Motor neuron (in vitro differentiated cells): Measurements from ENCODE around the gene PCDH9. TPM values are rescaled to one million over a fixed set of nuclear protein-coding genes. Genes with fewer than 3 reads are reported as not detected.
A peak's percentile ranks its signal among the peaks of the same experiment; 100 is the strongest.

Experiments
- ATAC-seq, 8 experiments: fragments of 200-7000 bp; cut with Tn5 transposase; replicated peaks in 6 of 8; 2 replicates each; pipeline ENCODE4 v1.8.0; 2021; ENCODE audit warnings: mild to moderate bottlenecking in 8 of 8, moderate library complexity in 8 of 8
- H3K27ac ChIP-seq, 2 donors: fragments of 250-450 bp; sonication (Bioruptor Pico); 2 replicates each; pipeline ENCODE4 v1.9.0; 2021; ENCODE audit warnings: antibody characterized with exemption in 2 of 2, mild to moderate bottlenecking in 2 of 2, moderate library complexity in 1 of 2
- H3K4me1 ChIP-seq, 2 donors: fragments of 250-450 bp; sonication (Bioruptor Pico); replicated peaks in 1 of 2; 2 replicates each; pipeline ENCODE4 v1.6.1; 2021; ENCODE audit warnings: antibody characterized with exemption in 2 of 2, mild to moderate bottlenecking in 2 of 2, moderate library complexity in 1 of 2
- H3K4me3 ChIP-seq, 5 donors: fragments of 250-450 bp; sonication (Bioruptor Pico); 2 replicates each; pipeline ENCODE4 v1.9.0; 2021; ENCODE audit warnings: antibody characterized with exemption in 5 of 5, mild to moderate bottlenecking in 5 of 5, moderate library complexity in 4 of 5
- WGBS, 10 experiments: fragments of 450-650 bp; shearing (Covaris generic); methylation state at CpG; one replicate each; pipeline ENCODE4 v1.0.0; 2022; 5-methylcytosine and 5-hydroxymethylcytosine counted together
- in situ Hi-C, 9 experiments: fragments of 400-800 bp; cut with MboI; loops; one replicate each; pipeline ENCODE4 v1.15.0; 2021; ENCODE audit warnings: low sequenced_read_pairs in 9 of 9, low pct_unique_long_range_greater_than_20kb in 2 of 9; ENCODE audit not compliant: unreplicated experiment in 9 of 9
- total RNA-seq, 8 experiments: library from RNA; unstranded; fragments of 300-600 nt; gene quantifications; 2 replicates each; pipeline versions ENCODE4 v1.2.3 to v1.2.4, GENCODE V29; 2022

Gene PCDH9
- total RNA-seq, 8 experiments from 2014 or later: 0.51 to 201 (median 64.7) TPM

DNA sequence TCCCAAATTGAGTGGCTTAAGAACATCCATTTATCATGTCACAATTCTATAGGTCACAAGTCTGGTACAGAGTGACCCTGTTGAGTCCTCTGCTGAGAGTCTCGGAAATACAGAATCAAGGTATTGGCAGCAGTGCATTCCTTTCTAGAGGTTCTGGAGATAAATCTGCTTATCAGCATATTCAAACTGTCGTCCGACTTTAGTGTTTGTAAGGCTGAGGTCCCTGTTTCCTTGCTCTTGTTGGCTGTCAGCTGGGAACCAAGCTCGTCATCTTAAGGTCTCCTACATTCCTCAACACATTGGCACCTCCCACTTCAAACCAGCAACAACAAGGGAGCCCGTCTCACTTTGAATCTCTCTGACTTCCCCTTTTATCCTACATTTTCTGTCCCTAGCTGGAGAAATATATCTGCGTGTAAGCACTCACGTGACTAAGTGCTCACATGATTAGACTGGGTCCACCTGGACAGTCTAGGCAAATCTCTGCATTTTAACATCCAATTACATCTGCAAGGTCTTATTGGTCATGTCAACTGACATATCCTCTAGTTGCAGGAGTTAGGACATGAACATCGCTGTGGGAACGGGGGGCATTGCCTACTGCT lies 886.8 kb downstream of the PCDH9 start:
- peaks cover 26 to 39% of the 10 kb centered on the region in 2 donors for H3K4me1 ChIP-seq
- in situ Hi-C loops: no loop called here

DNA sequence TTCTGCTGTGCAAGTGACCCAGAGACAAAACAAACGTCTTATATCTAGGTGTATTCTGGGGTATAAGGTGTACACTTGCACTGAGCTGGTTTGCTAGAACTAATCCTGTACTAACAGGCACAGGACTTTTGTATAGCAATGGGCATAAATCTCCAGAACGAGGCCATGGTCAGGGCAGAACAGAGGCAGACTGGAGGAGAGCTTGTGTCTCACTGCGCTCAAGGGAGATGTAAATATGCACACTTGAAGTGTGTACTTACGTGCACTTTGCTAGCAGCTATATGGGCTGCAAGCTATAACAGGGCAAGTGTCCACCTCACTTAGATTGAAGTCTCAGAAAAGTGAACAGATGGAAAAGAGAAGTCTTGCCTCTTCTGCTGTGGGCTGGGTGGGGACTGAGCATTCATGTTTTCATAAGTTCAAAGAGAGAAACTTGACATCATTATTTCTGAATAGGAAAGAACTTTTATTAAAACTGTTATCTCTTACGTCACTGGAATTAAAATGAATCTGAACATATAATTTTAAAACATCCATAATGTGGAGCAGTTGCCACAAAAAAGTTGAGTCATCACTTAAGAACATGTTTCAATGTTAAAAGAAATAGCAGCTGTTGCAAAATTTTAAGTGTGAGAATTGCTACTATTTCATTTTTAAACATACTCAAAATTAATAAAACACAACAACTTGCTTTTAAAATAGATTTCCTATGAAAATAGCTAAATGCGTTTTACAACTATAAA lies 888.3 kb downstream of the PCDH9 start:
- in situ Hi-C loops: no loop called here
- Histone ChIP-seq H3K27ac (no peak overlapping the region), H3K4me3 (no peak overlapping the region), H3K4me1 (peaks cover 25 to 39% of the 10 kb centered on the region in 2 donors)
- ATAC-seq: peak; percentile 16 to 68 (median 25)
- WGBS, 10 experiments: 10 to 100% (median 78%) methylated on average over 1 to 6 of the region's 6 CpGs; no CpG with 5 or more reads in 1 of the 10 experiments

More for the DNA sequence above, 886.8 kb downstream of the PCDH9 start:
- 64 to 100% (median 88%) methylated on average over 1 to 7 of the region's 9 CpGs; no CpG with 5 or more reads in 1 of the 10 experiments for WGBS, 10 experiments
- no peak overlapping the region for H3K27ac ChIP-seq
- no peak for ATAC-seq
- H3K4me3 ChIP-seq: no peak overlapping the region

DNA sequence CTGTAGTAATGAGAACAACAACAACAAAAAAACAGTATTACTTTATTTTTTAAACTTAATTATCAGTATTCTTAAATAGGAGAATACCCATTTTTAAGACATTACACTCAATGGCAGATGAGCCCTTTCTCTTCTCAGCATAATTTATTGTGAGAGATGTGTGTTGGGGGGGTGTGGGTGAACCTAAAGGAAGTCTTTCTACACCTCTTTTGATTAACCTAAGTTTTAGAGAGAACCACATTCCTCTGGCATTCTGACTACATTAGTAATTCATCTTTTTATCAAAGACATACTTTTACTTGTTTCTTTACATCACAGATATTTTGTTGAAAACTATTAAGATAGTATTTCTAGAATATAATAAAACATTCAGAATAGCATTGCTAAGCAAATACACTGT lies 890.9 kb downstream of the PCDH9 start:
- no peak for ATAC-seq
- in situ Hi-C loops: no loop called here
- H3K27ac ChIP-seq: no peak overlapping the region
- H3K4me3 ChIP-seq: no peak overlapping the region
- peaks cover 4 to 14% of the 10 kb centered on the region in 2 donors for H3K4me1 ChIP-seq

DNA sequence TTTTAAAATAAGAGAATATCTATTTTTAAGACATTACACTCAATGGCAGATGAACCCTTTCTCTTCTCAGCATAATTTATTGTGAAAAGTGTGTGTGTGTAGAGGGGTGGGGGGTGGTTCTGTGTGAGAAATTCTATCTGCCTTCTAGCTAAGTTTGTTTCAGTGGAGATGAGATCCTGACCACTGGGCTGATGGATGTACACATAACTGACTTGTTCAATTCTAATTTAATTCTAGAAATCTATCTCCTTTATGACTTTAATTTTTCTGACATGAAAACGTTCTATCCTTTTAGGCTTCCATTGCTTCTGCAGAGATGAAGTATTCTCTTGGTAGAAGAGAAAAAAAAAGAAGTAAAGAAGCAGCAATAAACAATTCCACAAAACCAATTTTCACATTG lies 891.6 kb downstream of the PCDH9 start:
- ATAC-seq: peak in 4 of 8 experiments; percentile 50 to 74 (median 69)
- in situ Hi-C loops: no loop called here
- peaks cover 4 to 14% of the 10 kb centered on the region in 2 donors for H3K4me1 ChIP-seq
- H3K4me3 ChIP-seq: no peak overlapping the region
- no peak overlapping the region for H3K27ac ChIP-seq
- 0 to 60% (median 20%) methylated on average over 1 of the region's 1 CpG; no CpG with 5 or more reads in 1 of the 10 experiments for WGBS, 10 experiments

DNA sequence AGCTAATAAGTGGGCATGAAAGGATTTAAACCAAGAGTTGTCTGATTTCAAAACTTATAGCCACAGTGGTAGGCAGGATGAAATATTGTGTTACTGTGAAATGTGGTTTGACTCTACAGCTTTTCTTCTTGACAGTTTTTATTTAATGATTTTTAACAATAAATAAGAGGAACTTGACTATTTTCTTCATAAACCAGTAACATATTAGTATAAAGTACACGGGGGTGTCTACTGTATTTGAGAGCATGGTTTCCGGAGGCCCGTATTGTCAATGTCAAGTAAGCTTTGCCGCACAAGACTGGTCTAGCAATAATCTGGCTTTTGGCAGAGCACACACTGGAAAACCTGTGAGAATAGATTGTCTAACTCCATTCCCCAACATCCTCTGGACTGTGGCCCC lies 894.5 kb downstream of the PCDH9 start:
- 60 to 100% (median 95%) methylated on average over 1 to 4 of the region's 4 CpGs; no CpG with 5 or more reads in 2 of the 10 experiments for WGBS, 10 experiments
- no peak overlapping the region for H3K4me3 ChIP-seq
- no peak overlapping the region for H3K27ac ChIP-seq
- ATAC-seq: no peak
- H3K4me1 ChIP-seq: peaks cover 0 to 4% of the 10 kb centered on the region in 2 donors
- in situ Hi-C loops: no loop called here

DNA sequence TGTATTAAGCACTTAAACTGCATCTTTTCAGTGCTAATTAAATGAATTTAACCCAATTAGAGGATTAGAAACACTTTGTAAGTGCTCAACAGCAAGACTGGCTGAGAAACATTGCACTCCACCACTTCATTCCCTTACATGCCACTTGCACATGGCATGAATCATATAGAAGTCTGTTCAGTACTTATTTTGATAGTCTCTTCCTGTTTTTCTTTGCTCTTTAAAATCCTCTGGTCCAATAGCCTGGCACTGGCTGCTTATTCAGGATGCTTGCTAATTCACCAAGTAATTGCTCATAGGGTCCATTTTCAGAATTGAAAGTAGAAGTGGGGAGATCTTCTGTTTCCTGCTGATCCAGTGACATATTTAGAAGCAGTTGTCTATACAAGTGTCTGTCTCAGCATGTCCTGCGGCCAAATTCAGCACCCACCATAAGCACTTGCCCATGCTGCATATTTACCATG lies 900.1 kb downstream of the PCDH9 start:
- Histone ChIP-seq H3K4me1 (no peaks in the 10 kb centered on the region), H3K4me3 (no peak overlapping the region), H3K27ac (no peak overlapping the region)
- ATAC-seq: peak in 1 of 8 experiments; percentile 17
- 0 to 100% (median 75%) methylated on average over 1 of the region's 1 CpG; no CpG with 5 or more reads in 5 of the 10 experiments for WGBS, 10 experiments
- in situ Hi-C loops: no loop called here

DNA sequence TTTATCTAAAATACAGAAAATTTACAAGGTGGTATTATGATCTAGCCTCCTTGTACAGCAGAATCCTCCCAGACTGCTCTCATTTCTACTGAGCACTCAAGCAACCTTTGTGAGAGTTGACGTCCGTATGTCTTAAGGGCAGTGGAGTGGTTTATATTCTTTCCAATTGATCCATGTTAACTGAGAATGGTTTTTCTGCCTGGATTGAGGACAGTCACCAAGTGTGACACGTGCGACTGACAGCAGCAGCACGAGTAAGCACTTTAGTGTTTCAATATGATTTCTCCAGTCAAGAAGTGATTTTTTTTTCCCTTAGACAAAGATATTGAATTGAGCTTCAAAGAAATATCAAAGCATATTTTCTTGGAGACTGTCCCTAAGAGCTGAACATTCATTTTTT lies 901.7 kb downstream of the PCDH9 start:
- in situ Hi-C loops: no loop called here
- Histone ChIP-seq H3K27ac (no peak overlapping the region), H3K4me3 (no peak overlapping the region), H3K4me1 (no peaks in the 10 kb centered on the region)
- WGBS, 10 experiments: 14 to 87% (median 72%) methylated on average over 2 to 5 of the region's 5 CpGs; no CpG with 5 or more reads in 1 of the 10 experiments
- ATAC-seq: no peak

DNA sequence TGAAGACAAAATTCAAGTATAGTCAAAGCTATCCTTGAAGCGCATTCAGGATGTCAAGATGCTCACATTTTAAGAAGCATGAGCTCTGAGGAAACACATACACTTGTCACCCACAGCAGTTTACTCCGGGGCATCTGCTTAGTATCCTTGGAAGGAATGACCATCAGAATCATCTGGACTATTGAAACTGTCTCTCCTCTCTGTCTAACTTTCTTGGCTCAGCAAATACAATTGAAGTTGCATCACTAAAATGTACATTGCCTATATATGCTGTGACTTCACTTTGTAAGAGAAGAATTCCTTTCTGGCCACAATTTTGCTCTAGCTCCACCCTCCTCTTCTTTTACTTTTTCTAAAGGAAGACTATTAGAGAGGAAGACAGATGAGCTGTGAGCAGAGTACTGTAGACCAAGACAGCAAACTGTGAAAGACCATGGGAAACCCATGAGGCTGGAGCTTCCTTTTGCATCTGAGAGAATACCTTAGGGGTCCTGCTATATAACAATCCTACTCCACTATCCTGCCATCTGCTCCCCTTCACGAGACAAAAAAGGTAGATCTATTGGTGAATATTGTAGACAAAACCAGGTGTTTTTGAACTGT lies 906.3 kb downstream of the PCDH9 start:
- 0 to 86% (median 64%) methylated on average over 1 to 3 of the region's 3 CpGs for WGBS, 10 experiments
- in situ Hi-C loops: no loop called here
- H3K27ac ChIP-seq: no peak overlapping the region
- H3K4me1 ChIP-seq: no peaks in the 10 kb centered on the region
- no peak for ATAC-seq
- no peak overlapping the region for H3K4me3 ChIP-seq

DNA sequence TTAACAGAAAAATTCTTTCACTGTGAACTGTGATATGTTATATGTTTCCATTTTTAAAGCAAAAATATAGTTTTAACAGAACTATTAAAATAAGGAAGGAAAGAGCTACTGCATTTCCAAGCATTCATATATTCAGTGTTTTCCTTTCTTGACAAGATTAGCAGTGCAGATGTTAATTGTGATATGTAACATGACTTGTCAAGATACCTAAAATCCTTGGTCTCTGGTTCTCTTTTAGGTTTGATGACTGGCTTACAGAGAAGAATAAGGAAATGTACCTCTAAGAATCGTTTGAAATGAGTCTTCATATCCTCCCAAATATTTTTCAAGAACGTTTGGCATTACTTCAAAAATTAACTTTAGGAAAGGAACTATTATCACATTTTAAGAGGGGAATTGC lies 907.2 kb downstream of the PCDH9 start:
- ATAC-seq: no peak
- 0 to 81% (median 24%) methylated on average over 1 to 2 of the region's 2 CpGs for WGBS, 10 experiments
- in situ Hi-C loops: no loop called here
- Histone ChIP-seq H3K4me3 (no peak overlapping the region), H3K27ac (no peak overlapping the region), H3K4me1 (no peaks in the 10 kb centered on the region)

DNA sequence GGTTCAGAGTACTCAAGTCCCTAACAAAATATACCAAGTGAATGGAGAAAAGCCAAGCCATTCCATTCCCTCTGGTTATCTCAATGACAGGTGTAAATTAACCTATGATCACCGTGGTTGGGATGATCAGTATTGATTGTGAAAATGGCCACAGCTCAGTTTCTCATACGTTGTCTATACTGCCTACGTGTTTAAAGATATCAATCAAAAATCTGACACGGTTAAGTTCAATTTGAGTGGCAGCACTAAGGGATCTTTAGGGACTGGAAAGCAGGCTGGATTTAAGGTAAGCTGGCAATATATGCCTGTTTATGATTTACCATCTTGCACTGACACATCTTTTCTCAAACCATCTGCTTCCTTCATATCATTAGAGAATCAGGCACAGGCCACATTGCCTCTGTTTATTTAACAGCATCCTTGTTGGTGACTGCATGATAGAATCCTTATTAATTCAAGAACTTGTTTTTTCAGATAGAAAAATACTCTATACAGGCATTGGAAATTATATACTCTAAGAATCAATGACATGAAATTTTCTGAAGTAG lies 907.9 kb downstream of the PCDH9 start:
- H3K4me3 ChIP-seq: no peak overlapping the region
- WGBS, 10 experiments: 0 to 100% (median 77%) methylated on average over 1 to 4 of the region's 4 CpGs
- no peaks in the 10 kb centered on the region for H3K4me1 ChIP-seq
- no peak for ATAC-seq
- in situ Hi-C loops: no loop called here
- H3K27ac ChIP-seq: no peak overlapping the region

DNA sequence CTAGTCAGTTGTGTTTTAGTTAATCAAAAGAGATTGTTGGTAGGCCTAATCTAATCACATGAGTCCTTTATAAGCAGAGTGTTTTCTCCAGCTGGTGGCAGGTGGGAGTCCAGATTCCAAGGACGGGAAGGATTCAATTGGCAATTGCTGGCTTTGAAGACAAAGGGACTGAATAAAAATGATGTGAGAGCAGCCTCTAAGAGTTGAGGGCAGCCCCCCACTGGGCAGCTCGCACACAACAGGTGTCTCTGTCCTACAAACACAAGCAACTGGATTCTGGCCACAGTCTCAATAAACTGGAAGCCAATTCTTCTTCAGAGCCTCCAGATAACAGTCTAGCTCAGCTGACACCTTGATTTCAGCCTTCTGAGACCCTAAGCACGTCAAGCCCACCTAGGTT lies 915.2 kb downstream of the PCDH9 start:
- no peak for ATAC-seq
- Histone ChIP-seq H3K27ac (no peak overlapping the region), H3K4me3 (no peak overlapping the region), H3K4me1 (no peaks in the 10 kb centered on the region)
- in situ Hi-C loops: no loop called here
- 34 to 100% (median 80%) methylated on average over 1 to 3 of the region's 3 CpGs; no CpG with 5 or more reads in 3 of the 10 experiments for WGBS, 10 experiments

DNA sequence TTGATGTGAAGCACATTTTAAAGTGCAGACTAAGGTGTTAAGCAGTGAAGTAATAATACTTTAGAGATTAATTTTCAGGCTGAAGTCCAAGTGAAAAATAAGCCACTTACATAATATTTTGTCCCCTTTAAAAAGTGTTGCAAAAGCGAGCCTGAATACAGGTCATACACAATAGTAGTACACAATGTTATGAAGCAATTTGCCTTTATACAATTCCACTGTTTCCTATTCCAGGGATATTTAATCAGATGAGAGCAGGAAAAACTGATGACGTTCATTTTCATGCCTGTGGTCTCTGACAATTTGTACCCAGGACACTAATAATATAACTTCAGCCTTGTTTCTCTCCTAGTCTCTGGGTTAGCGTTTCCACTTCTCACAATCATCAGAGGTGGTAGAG lies 916.7 kb downstream of the PCDH9 start:
- Histone ChIP-seq H3K4me1 (no peaks in the 10 kb centered on the region), H3K4me3 (no peak overlapping the region), H3K27ac (no peak overlapping the region)
- WGBS, 10 experiments: 9 to 100% (median 89%) methylated on average over 1 to 3 of the region's 3 CpGs; no CpG with 5 or more reads in 1 of the 10 experiments
- in situ Hi-C loops: no loop called here
- no peak for ATAC-seq
